C4-2B (cell line): Measurements from ENCODE around the gene RDH14.

ENCODE experiments used
- CTCF ChIP-seq: fragments of 450-650 bp; conservative IDR thresholded peaks from 2 replicates; pipeline ENCODE4 v1.5.1; 2017; ENCODE audit warnings: mild to moderate bottlenecking
- ZFX ChIP-seq: fragments of 450-650 bp; IDR thresholded peaks from 2 replicates; pipeline ENCODE4 v1.6.1; 2017

DNA sequence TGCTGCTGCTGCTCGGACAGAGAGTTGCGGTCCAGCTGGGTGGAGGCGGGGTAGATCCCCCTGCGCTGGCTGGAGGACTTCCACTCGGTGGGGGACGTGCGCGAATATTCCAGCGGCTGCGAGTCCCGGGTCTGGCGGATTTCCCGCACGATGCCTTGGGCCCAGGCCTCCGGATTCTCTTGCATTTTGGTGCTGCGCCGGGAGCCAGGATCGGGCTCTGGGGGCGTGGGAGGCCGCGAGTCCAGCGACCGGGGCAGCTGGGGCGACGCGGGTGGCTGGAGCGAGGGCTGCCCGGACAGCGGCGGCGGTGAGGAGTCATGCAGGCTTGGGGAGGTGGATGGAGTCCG is 24.1 kb upstream of the RDH14 start:
- no peak for TF ChIP-seq CTCF
- TF ChIP-seq ZFX: no peak
